Mesenchymal stem cell (in vitro differentiated cells and primary cell): ENCODE data around the gene DYNC2H1.

Source experiments
- DNase-seq: peaks from one replicate; pipeline ENCODE4 v3.0.0-alpha.2; 2013
- H2AFZ ChIP-seq: one replicate; pipeline ENCODE4 v1.6.1; 2013; ENCODE audit warnings: low read depth, mild to moderate bottlenecking, control low read depth, inconsistent platforms, low read length, moderate library complexity
- H2AK5ac ChIP-seq: 2 replicates; pipeline ENCODE4 v1.6.1; 2013; ENCODE audit warnings: low read length, moderate library complexity, mild to moderate bottlenecking, inconsistent platforms; ENCODE audit not compliant: severe bottlenecking
- H2BK120ac ChIP-seq: one replicate; pipeline ENCODE4 v1.6.1; 2013; ENCODE audit warnings: low read depth, mild to moderate bottlenecking, inconsistent platforms, low read length, moderate library complexity
- H2BK12ac ChIP-seq, 2 experiments: one replicate each; pipeline ENCODE4 v1.6.1; 2013; ENCODE audit warnings: inconsistent platforms in 2 of 2, low read length in 2 of 2, mild to moderate bottlenecking in 2 of 2, moderate library complexity in 2 of 2, control low read depth in 1 of 2
- H2BK15ac ChIP-seq: one replicate; pipeline ENCODE4 v1.6.1; 2013; ENCODE audit warnings: mild to moderate bottlenecking, low read depth, inconsistent platforms; ENCODE audit not compliant: poor library complexity, severe bottlenecking
- H2BK5ac ChIP-seq: 2 replicates; pipeline ENCODE4 v1.6.1; 2013; ENCODE audit warnings: low read depth, mild to moderate bottlenecking, low read length, control low read depth, inconsistent platforms; ENCODE audit not compliant: poor library complexity, severe bottlenecking
- H3K14ac ChIP-seq, 2 experiments: one replicate each; pipeline ENCODE4 v1.6.1; 2013; ENCODE audit warnings: inconsistent platforms in 2 of 2, low read length in 2 of 2, control low read depth in 1 of 2, mild to moderate bottlenecking in 1 of 2, moderate library complexity in 1 of 2
- H3K18ac ChIP-seq, 2 experiments: one replicate each; pipeline ENCODE4 v1.6.1; 2013; ENCODE audit warnings: inconsistent platforms in 2 of 2, low read length in 2 of 2, control low read depth in 1 of 2, low read depth in 1 of 2, mild to moderate bottlenecking in 1 of 2
- H3K23ac ChIP-seq, 2 experiments: one replicate each; pipeline ENCODE4 v1.6.1; 2013; ENCODE audit warnings: inconsistent platforms in 2 of 2, low read length in 2 of 2, mild to moderate bottlenecking in 2 of 2, moderate library complexity in 2 of 2, control low read depth in 1 of 2
- H3K27ac ChIP-seq: 2 replicates; pipeline ENCODE4 v1.5.1; 2013; ENCODE audit warnings: mild to moderate bottlenecking, moderate library complexity, low read length, control low read depth, inconsistent platforms; ENCODE audit not compliant: poor library complexity, severe bottlenecking
- H3K27me3 ChIP-seq, 2 experiments: 2 replicates each; pipeline versions ENCODE4 v1.6.1 to v1.7.0; 2013; ENCODE audit warnings: low read length in 2 of 2, mild to moderate bottlenecking in 2 of 2, moderate library complexity in 2 of 2, control low read depth in 1 of 2, inconsistent platforms in 1 of 2; ENCODE audit not compliant: control insufficient read depth in 1 of 2, insufficient read depth in 1 of 2
- H3K36me3 ChIP-seq, 2 experiments: 2 replicates each; pipeline versions ENCODE4 v1.6.1 to v1.7.0; 2013; ENCODE audit warnings: low read length in 2 of 2, control low read depth in 1 of 2, inconsistent platforms in 1 of 2, low read depth in 1 of 2, mild to moderate bottlenecking in 1 of 2; ENCODE audit not compliant: insufficient read depth in 2 of 2, control insufficient read depth in 1 of 2
- H3K4ac ChIP-seq, 2 experiments: one replicate each; pipeline ENCODE4 v1.6.1; 2013; ENCODE audit warnings: inconsistent platforms in 2 of 2, low read length in 2 of 2, mild to moderate bottlenecking in 2 of 2, moderate library complexity in 2 of 2, control low read depth in 1 of 2, low read depth in 1 of 2
- H3K4me1 ChIP-seq: 2 replicates; pipeline ENCODE4 v1.6.1; 2013; ENCODE audit warnings: low read depth, low read length, control low read depth; ENCODE audit not compliant: control insufficient read depth, insufficient read depth
- H3K4me2 ChIP-seq: 2 replicates; pipeline ENCODE4 v1.6.1; 2013; ENCODE audit warnings: low read length, mild to moderate bottlenecking, inconsistent platforms; ENCODE audit not compliant: poor library complexity, severe bottlenecking
- H3K4me3 ChIP-seq, 2 experiments: 2 replicates each; pipeline versions ENCODE4 v1.5.1 to v1.7.0; 2013; ENCODE audit warnings: low read length in 2 of 2, mild to moderate bottlenecking in 2 of 2, control low read depth in 1 of 2, low read depth in 1 of 2; ENCODE audit not compliant: insufficient read depth in 1 of 2
- H3K79me1 ChIP-seq: replicated peaks from 2 replicates; pipeline ENCODE4 v1.6.1; 2013; ENCODE audit warnings: mild to moderate bottlenecking, control low read depth, low read length, inconsistent platforms; ENCODE audit not compliant: poor library complexity, severe bottlenecking
- H3K9ac ChIP-seq: 2 replicates; pipeline ENCODE4 v1.7.0; 2013; ENCODE audit warnings: mild to moderate bottlenecking, low read length, moderate library complexity
- H3K9me3 ChIP-seq: 2 replicates; pipeline ENCODE4 v1.7.0; 2013; ENCODE audit warnings: mild to moderate bottlenecking, low read length; ENCODE audit not compliant: control insufficient read depth
- H4K8ac ChIP-seq: one replicate; pipeline ENCODE4 v1.6.1; 2013; ENCODE audit warnings: inconsistent platforms, mild to moderate bottlenecking, low read length, moderate library complexity
- H4K91ac ChIP-seq: one replicate; pipeline ENCODE4 v1.6.1; 2013; ENCODE audit warnings: mild to moderate bottlenecking, low read length, inconsistent platforms
- WGBS: methylation state at CpG from one replicate; pipeline ENCODE4 v1.1.7; 2013; ENCODE audit warnings: mixed read lengths; 5-methylcytosine and 5-hydroxymethylcytosine counted together

The DYNC2H1 gene

DNA sequence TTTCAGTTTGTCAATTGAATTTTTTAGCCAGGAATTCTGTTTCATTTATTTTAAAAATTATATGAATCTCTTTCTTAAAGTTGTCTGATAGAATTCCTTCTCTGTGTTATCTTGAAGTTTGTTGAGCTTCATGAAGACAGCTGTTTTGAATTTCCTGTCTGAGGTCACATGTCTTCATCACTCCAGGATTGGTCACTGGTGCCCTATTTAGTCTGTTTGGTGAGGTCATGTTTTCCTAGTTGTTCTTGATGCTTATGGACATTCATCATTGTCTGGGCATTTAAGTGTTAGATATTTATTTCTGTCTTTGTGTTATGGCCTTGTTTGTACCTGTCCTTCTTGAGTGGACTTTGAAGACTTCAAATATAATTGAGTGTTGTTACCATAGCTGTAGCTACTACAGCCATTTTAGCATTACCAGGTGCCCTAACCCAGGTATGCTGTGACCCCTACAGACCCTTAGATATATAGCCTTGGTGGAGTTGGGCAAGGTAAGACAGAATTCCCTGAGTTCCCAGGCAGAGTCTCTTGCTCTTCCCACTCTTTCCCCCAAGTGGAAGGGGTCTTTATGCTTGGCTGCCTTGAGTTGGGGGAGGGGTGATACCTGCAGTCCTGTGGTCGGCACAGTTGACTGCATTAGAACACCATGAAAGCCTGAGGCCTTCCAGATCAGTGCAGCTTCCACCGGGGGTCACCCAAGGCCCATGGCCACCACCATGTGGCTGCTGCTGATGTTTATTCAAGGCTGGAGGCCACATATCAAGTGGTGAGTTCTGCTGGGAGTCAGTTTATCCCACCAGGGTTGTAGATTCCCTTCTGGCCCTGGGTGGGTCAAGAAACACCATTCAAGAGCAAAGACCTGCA is 229.6 kb downstream of the DYNC2H1 start:
- WGBS: 54% methylated on average over 2 of the region's 2 CpGs
- H2AFZ ChIP-seq: no peak overlapping the region
- H3K27ac ChIP-seq: no peak overlapping the region
- no peak overlapping the region for H2BK12ac ChIP-seq
- no peak overlapping the region for H2BK5ac ChIP-seq
- H3K36me3 ChIP-seq: peaks cover 0 to 25% of the 10 kb centered on the region in 2 experiments
- no peak overlapping the region for H2AK5ac ChIP-seq
- no peak overlapping the region for H2BK15ac ChIP-seq
- H3K79me1 ChIP-seq: no peaks in the 10 kb centered on the region
- no peak overlapping the region for H3K4me2 ChIP-seq
- H3K4ac ChIP-seq: no peak overlapping the region
- H3K18ac ChIP-seq: no peak overlapping the region
- H3K9me3 ChIP-seq: no peaks in the 10 kb centered on the region
- no peaks in the 10 kb centered on the region for H3K27me3 ChIP-seq
- no peak overlapping the region for H2BK120ac ChIP-seq
- no peak overlapping the region for H3K4me3 ChIP-seq
- peak; percentile 25 for DNase-seq
- no peak overlapping the region for H3K23ac ChIP-seq
- H3K4me1 ChIP-seq: peaks cover 2% of the 10 kb centered on the region
- H3K14ac ChIP-seq: no peak overlapping the region
- no peak overlapping the region for H3K9ac ChIP-seq
- no peak overlapping the region for H4K8ac ChIP-seq
- no peak overlapping the region for H4K91ac ChIP-seq

DNA sequence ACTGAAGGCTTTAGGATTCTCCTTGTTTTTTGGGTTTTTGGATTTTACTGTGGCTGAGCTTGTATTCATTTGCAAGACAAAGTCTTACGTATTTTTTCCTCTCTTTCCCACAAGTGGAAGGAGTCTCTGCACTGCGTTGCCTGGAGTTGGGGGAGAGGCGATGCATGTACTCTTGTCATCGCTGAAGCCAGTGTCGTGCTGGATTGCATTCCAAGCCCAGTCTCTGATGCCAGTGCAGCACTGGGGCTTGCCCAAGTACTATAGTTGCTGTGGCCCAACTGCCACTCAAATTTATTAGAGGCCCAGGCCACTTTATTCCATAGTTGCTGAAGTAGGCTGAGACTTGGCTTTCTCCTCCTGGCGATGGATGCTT is 230.2 kb downstream of the DYNC2H1 start:
- H3K27me3 ChIP-seq: no peaks in the 10 kb centered on the region
- no peak overlapping the region for H3K14ac ChIP-seq
- H3K4me2 ChIP-seq: no peak overlapping the region
- H4K8ac ChIP-seq: no peak overlapping the region
- H4K91ac ChIP-seq: no peak overlapping the region
- no peaks in the 10 kb centered on the region for H3K79me1 ChIP-seq
- no peak for DNase-seq
- peaks cover 2% of the 10 kb centered on the region for H3K4me1 ChIP-seq
- H3K9ac ChIP-seq: no peak overlapping the region
- H3K9me3 ChIP-seq: no peaks in the 10 kb centered on the region
- H3K4me3 ChIP-seq: no peak overlapping the region
- H2BK120ac ChIP-seq: no peak overlapping the region
- no peak overlapping the region for H2BK5ac ChIP-seq
- no peak overlapping the region for H2BK12ac ChIP-seq
- H3K27ac ChIP-seq: no peak overlapping the region
- H2AK5ac ChIP-seq: no peak overlapping the region
- WGBS: 97% methylated on average over 6 of the region's 6 CpGs
- H2BK15ac ChIP-seq: no peak overlapping the region
- no peak overlapping the region for H2AFZ ChIP-seq
- no peak overlapping the region for H3K4ac ChIP-seq
- no peak overlapping the region for H3K23ac ChIP-seq
- peaks cover 0 to 25% of the 10 kb centered on the region in 2 experiments for H3K36me3 ChIP-seq
- no peak overlapping the region for H3K18ac ChIP-seq

DNA sequence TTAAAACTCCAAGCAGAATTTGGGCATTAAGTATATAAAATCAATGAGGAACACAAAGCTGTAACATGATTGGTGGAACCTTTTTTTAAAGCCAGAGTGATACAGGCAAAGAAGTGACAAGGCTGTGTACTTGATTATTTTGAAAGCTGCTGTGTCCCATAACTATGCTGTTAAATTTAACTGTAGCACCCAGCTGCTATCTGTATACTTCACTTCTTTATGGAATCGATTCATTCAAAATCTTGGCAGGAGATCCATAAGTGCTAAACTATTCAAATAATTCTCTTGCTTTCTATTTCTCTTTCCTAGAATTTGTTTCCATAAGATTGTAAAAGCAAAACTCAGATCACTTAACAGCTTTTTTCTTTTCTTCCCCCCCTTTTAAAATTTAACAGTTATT is 231.7 kb downstream of the DYNC2H1 start:
- H3K4me2 ChIP-seq: no peak overlapping the region
- H3K4me1 ChIP-seq: peaks cover 2% of the 10 kb centered on the region
- WGBS: 93% methylated on average over 1 of the region's 1 CpG
- no peak overlapping the region for H2BK12ac ChIP-seq
- no peak overlapping the region for H2BK15ac ChIP-seq
- no peak overlapping the region for H4K8ac ChIP-seq
- no peaks in the 10 kb centered on the region for H3K9me3 ChIP-seq
- no peak overlapping the region for H3K4me3 ChIP-seq
- no peak overlapping the region for H3K23ac ChIP-seq
- H3K27me3 ChIP-seq: no peaks in the 10 kb centered on the region
- peaks cover 0 to 22% of the 10 kb centered on the region in 2 experiments for H3K36me3 ChIP-seq
- H3K9ac ChIP-seq: no peak overlapping the region
- no peak overlapping the region for H2AK5ac ChIP-seq
- no peak overlapping the region for H4K91ac ChIP-seq
- H2AFZ ChIP-seq: no peak overlapping the region
- H3K18ac ChIP-seq: no peak overlapping the region
- H3K4ac ChIP-seq: no peak overlapping the region
- no peak overlapping the region for H2BK5ac ChIP-seq
- H3K14ac ChIP-seq: no peak overlapping the region
- no peak for DNase-seq
- no peak overlapping the region for H2BK120ac ChIP-seq
- H3K27ac ChIP-seq: no peak overlapping the region
- H3K79me1 ChIP-seq: no peaks in the 10 kb centered on the region

DNA sequence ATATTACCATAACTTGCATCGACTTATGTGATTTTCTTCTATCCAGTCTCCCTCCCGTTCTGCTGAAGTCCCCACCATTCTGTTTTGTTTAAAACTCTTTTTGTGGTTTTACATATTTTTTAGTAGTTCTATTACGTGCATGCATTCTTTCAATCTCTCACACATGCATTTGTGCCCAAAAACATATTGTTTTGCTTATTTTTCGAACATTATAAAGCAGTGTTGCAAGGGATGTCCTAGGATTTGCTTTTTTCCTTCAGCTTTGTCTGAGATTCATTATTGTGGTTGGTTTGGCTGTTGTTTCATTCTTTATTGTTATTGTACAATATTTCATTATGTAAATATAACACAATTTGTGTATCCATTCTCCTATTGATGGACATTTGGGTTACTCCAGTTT is 235.7 kb downstream of the DYNC2H1 start:
- H3K36me3 ChIP-seq: peaks cover 0 to 10% of the 10 kb centered on the region in 2 experiments
- no peak overlapping the region for H2BK12ac ChIP-seq
- H3K23ac ChIP-seq: no peak overlapping the region
- H3K4me1 ChIP-seq: no peaks in the 10 kb centered on the region
- H3K9me3 ChIP-seq: no peaks in the 10 kb centered on the region
- no peak overlapping the region for H2BK15ac ChIP-seq
- no peak for DNase-seq
- no peak overlapping the region for H2AK5ac ChIP-seq
- no peaks in the 10 kb centered on the region for H3K79me1 ChIP-seq
- no peaks in the 10 kb centered on the region for H3K27me3 ChIP-seq
- 92% methylated on average over 2 of the region's 4 CpGs for WGBS
- no peak overlapping the region for H2AFZ ChIP-seq
- H3K18ac ChIP-seq: no peak overlapping the region
- H4K8ac ChIP-seq: no peak overlapping the region
- H3K4ac ChIP-seq: no peak overlapping the region
- H2BK5ac ChIP-seq: no peak overlapping the region
- H3K4me2 ChIP-seq: no peak overlapping the region
- H3K4me3 ChIP-seq: no peak overlapping the region
- no peak overlapping the region for H3K9ac ChIP-seq
- H3K14ac ChIP-seq: no peak overlapping the region
- H4K91ac ChIP-seq: no peak overlapping the region
- H2BK120ac ChIP-seq: no peak overlapping the region
- H3K27ac ChIP-seq: no peak overlapping the region
